ENCODE data around the gene PIP5K1C.

DNA sequence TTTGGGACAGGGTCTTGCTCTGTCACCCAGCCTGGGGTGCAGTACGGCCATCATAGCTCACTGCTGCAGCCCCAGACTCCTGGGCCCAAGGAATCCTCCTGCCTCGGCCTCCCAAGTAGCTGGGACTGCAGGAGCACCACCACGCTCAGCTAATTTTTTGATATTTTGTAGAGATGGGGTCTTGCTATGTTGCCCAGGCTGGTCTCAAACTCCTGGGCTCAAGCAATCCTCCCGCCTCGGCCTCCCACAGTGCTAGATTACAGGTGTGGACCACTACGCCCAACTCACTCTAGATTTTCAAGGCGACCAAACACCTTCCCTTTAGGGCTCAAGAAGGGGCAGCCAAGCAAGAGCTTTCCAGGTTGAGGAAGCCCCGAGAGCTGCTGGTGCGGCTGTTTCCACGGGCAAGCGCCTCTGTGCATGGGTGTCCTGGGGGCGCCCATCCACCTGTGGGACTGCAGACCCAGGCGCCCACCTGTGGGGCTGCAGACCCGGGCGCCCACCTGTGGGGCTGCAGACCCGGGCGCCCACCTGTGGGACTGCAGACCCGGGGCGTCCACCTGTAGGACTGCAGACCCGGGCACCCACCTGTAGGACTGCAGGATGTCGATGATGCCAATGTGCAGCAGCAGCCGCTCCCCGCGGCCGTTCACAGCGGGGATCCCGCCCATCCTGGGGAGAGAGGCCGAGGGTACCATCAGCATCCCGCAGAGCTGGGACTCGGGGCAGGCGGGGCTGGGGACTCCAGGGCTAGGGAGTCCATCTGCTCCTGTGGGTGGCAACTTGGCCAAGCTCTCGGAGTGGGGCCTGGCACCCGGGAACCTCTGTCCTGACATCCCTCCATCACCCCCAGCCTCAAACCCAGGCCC, 52.0 kb downstream of the PIP5K1C start:
- TF ChIP-seq CTCF (IDR thresholded peaks at IDR 0.05) (no peak), POLR2A (IDR thresholded peaks at IDR 0.05) (no peak)
